Heart left ventricle (tissue), 16 donors: ENCODE measurements around the gene MCAM. TPM values are rescaled to one million over a fixed set of nuclear protein-coding genes. Genes with fewer than 3 reads are reported as not detected.

Source experiments
- ATAC-seq, 4 donors: fragments of 200-7000 bp; cut with Tn5 transposase; one replicate each; pipeline ENCODE4 v1.9.1; 2020 to 2022; ENCODE audit warnings: moderate library complexity in 4 of 4, mild to moderate bottlenecking in 3 of 4, moderate number of reproducible peaks in 1 of 4
- DNase-seq, 5 donors: peaks; one replicate each; pipeline ENCODE4 v3.0.0-alpha.2; 2020
- H3K27ac ChIP-seq, 12 donors: fragments of 200-600 bp; sonication (generic) in 4 of 12; one replicate each; pipeline versions ENCODE4 v1.5.0 to v1.8.0; 2016 to 2022; ENCODE audit warnings: mild to moderate bottlenecking in 2 of 12
- H3K27me3 ChIP-seq, 9 donors: fragments of 200-600 bp; sonication (generic) in 2 of 9; one replicate each; pipeline versions ENCODE4 v1.5.1 to v1.8.0; 2016 to 2022; ENCODE audit warnings: mild to moderate bottlenecking in 3 of 9
- H3K36me3 ChIP-seq, 9 donors: fragments of 200-600 bp; sonication (generic) in 2 of 9; one replicate each; pipeline versions ENCODE4 v1.5.0 to v1.8.0; 2018 to 2022; ENCODE audit warnings: mild to moderate bottlenecking in 2 of 9
- H3K4me1 ChIP-seq, 12 donors: fragments of 200-600 bp; sonication (generic) in 4 of 12; one replicate each; pipeline versions ENCODE4 v1.5.0 to v1.8.0; 2016 to 2022; ENCODE audit warnings: mild to moderate bottlenecking in 3 of 12
- H3K4me3 ChIP-seq, 12 donors: fragments of 200-600 bp; sonication (generic) in 4 of 12; one replicate each; pipeline versions ENCODE4 v1.5.0 to v1.8.0; 2017 to 2022; ENCODE audit warnings: mild to moderate bottlenecking in 9 of 12, moderate library complexity in 4 of 12
- H3K9me3 ChIP-seq, 12 donors: fragments of 200-600 bp; sonication (generic) in 4 of 12; one replicate each; pipeline versions ENCODE4 v1.5.0 to v1.8.0; 2016 to 2022; ENCODE audit warnings: mild to moderate bottlenecking in 1 of 12
- CTCF ChIP-seq, 12 donors: fragments of 200-600 bp; sonication (generic) in 4 of 12; IDR thresholded peaks; one replicate each; pipeline versions ENCODE4 v1.5.0 to v1.8.0; 2018 to 2022; ENCODE audit warnings: antibody characterized with exemption in 12 of 12, mild to moderate bottlenecking in 5 of 12
- POLR2A ChIP-seq, 2 donors: fragments of 450-650 bp; IDR thresholded peaks; one replicate each; pipeline ENCODE4 v1.6.1; 2017; ENCODE audit warnings: antibody characterized with exemption in 2 of 2, mild to moderate bottlenecking in 2 of 2, moderate library complexity in 2 of 2
- WGBS, 4 donors: extraction: QIAGEN DNeasy Blood & Tissue Kit in 2 of 4; methylation state at CpG; one replicate each; pipeline versions ENCODE4 v1.1.5 to v1.1.7; 2013 to 2018; 5-methylcytosine and 5-hydroxymethylcytosine counted together
- intact Hi-C, 10 donors: fragments of 100-400 bp; cut with DNase I; formaldehyde crosslinking; loops; one replicate each; pipeline versions ENCODE4 v1.11.1 to v1.14.2; 2022
- polyA plus RNA-seq, 2 donors: library from polyadenylated mRNA; stranded (reverse); fragments of 200-250 nt; gene quantifications; one replicate each; pipeline ENCODE4 v1.2.3, GENCODE V29; 2013
- total RNA-seq, 9 donors: library from RNA; depleted of rRNA in 2 of 9; stranded (reverse); fragments of >200 nt in 2 of 9; fragmentation: NEBNext Ultra II Directional in 3 of 9; extraction: Animal tissue kit (Norgen Biotek cat#: 25700) in 3 of 9; gene quantifications; one replicate each; pipeline versions ENCODE4 v1.1.0 to v1.2.4, GENCODE V29; 2016 to 2023
- donor health status: ischemic (EF 13 %, LVEDD 7.1; RV severe dilation, severe dysfunction).
- donor health status: healthy with polysubstance abuse.
- donor health status: DM: no; HTN: yes; CAD: no.
- donor health status: DM: no; HTN: no; CAD: no.
- donor health status: ischemic (EF 25% LVEDD 6.9; RV normal size, moderate dysfunction).
- donor health status: ischemic (EF 25% LVEDD 5.7; RV mildly dilated, moderate dysfunction).
- donor health status: healthy.
- donor health status: DM: yes; HTN: yes; CAD: no.
- donor health status: ischemic (EF 35%, LVEDD 5.7; RV mildly dilated, moderate dysfunction).
- donor health status: nonischemic (EF 11% LVEDD 7.7; RV severe dilation, severe dysfunction).
- donor health status: DM: yes; HTN: yes; CAD: no.
- donor health status: PGD.
- donor health status: ischemic (EF 29% LVEDD 5.4; RV normal size, mild dysfunction).
- donor health status: nonischemic (EF 23%, LVEDD 6.1; RV moderate dilation, normal function).

The MCAM gene
- total and polyA plus RNA-seq, 11 donors = 31.9 to 380 (median 108) TPM

GRCh38 chr11:119266063-119266462 is 50.9 kb downstream of the MCAM start:
- no peaks in the 10 kb centered on the region for H3K9me3 ChIP-seq
- ATAC-seq (no peak), DNase-seq (no peak)
- intact Hi-C loops = no loop called here
- WGBS, 4 donors = 82 to 93% (median 86%) methylated on average over 3 of the region's 3 CpGs
- peaks cover 4 to 72% (median 23%) of the 10 kb centered on the region in 12 donors for H3K4me1 ChIP-seq
- H3K4me3 ChIP-seq = no peak overlapping the region
- H3K36me3 ChIP-seq = no peaks in the 10 kb centered on the region
- TF ChIP-seq CTCF (IDR thresholded peaks at IDR 0.05) (no peak), POLR2A (IDR thresholded peaks at IDR 0.05) (no peak)
- no peak overlapping the region for H3K27ac ChIP-seq
- no peaks in the 10 kb centered on the region for H3K27me3 ChIP-seq

- H3K27me3 ChIP-seq = no peaks in the 10 kb centered on the region
- H3K4me3 ChIP-seq = peak overlapping the region in 2 of 12 donors; percentile 2 to 13
- WGBS, 4 donors = 0 to 2% (median 1%) methylated on average over 3 of the region's 3 CpGs
- H3K4me1 ChIP-seq = peaks cover 4 to 92% (median 24%) of the 10 kb centered on the region in 12 donors
- H3K36me3 ChIP-seq = no peaks in the 10 kb centered on the region
- H3K27ac ChIP-seq = peak overlapping the region in 11 of 12 donors; percentile 34 to 80 (median 59)
- intact Hi-C loops = loop anchor here in 3 of 10 donors (5.0 kb wide), 1 partner anchor 56 kb away; the partner anchor contains the start of gene CBL (in 3 of the 3)
- no peak for TF ChIP-seq POLR2A (IDR thresholded peaks at IDR 0.05)
- no peak for TF ChIP-seq CTCF (IDR thresholded peaks at IDR 0.05)
- peak in 3 of 4 donors; percentile 55 to 88 (median 80) for ATAC-seq
- DNase-seq = no peak
- H3K9me3 ChIP-seq = no peaks in the 10 kb centered on the region
Observed at GRCh38 chr11:119263352-119263940, 53.5 kb downstream of the MCAM start.

- H3K27me3 ChIP-seq = no peaks in the 10 kb centered on the region
- ATAC-seq (peak; percentile 51 to 82 (median 68)), DNase-seq (no peak)
- peak overlapping the region in 11 of 12 donors; percentile 34 to 80 (median 59) for H3K27ac ChIP-seq
- H3K4me3 ChIP-seq = peak overlapping the region in 1 of 12 donors; percentile 13
- 42 to 59% (median 53%) methylated on average over 5 of the region's 5 CpGs for whole genome bisulfite sequencing, 4 donors
- no peaks in the 10 kb centered on the region for H3K9me3 ChIP-seq
- no peaks in the 10 kb centered on the region for H3K36me3 ChIP-seq
- H3K4me1 ChIP-seq = peaks cover 4 to 90% (median 23%) of the 10 kb centered on the region in 12 donors
- intact Hi-C loops = loop anchor here in 3 of 10 donors (5.0 kb wide), 1 partner anchor 56 kb away; the partner anchor contains the start of gene CBL (in 3 of the 3)
- TF ChIP-seq POLR2A (IDR thresholded peaks at IDR 0.05) = no peak
- TF ChIP-seq CTCF (IDR thresholded peaks at IDR 0.05) = peak in 4 of 12 donors; percentile 18 to 41 (median 26)
Observed at GRCh38 chr11:119262668-119263351, 54.1 kb downstream of the MCAM start.

- intact Hi-C loops = no loop called here
- no peak for TF ChIP-seq CTCF (IDR thresholded peaks at IDR 0.05)
- TF ChIP-seq POLR2A (IDR thresholded peaks at IDR 0.05) = no peak
- Histone ChIP-seq H3K36me3 (peaks cover 0 to 10% (median 0%) of the 10 kb centered on the region in 9 donors), H3K27ac (no peak overlapping the region), H3K9me3 (no peaks in the 10 kb centered on the region), H3K4me1 (peaks cover 4 to 67% (median 19%) of the 10 kb centered on the region in 12 donors), H3K27me3 (no peaks in the 10 kb centered on the region), H3K4me3 (no peak overlapping the region)
- DNase-seq = no peak
- 59 to 68% (median 63%) methylated on average over 3 of the region's 3 CpGs for WGBS, 4 donors
- no peak for ATAC-seq
Observed at GRCh38 chr11:119258983-119259382, 57.9 kb downstream of the MCAM start.
